DND-41 (cell line): ENCODE measurements around the gene SPATA4.

ENCODE experiments used
- CTCF ChIP-seq: IDR thresholded peaks from 2 replicates; pipeline ENCODE4 v1.5.1; 2012; ENCODE audit warnings: borderline replicate concordance, low read length, moderate library complexity, mild to moderate bottlenecking; ENCODE audit not compliant: poor library complexity, severe bottlenecking; ENCODE audit errors: extremely low read depth
- EZH2 ChIP-seq: IDR thresholded peaks from 3 replicates; pipeline ENCODE4 v1.6.1; 2012; ENCODE audit warnings: borderline replicate concordance, low read depth, mild to moderate bottlenecking, moderate library complexity, low read length, inconsistent platforms; ENCODE audit not compliant: severe bottlenecking

DNA sequence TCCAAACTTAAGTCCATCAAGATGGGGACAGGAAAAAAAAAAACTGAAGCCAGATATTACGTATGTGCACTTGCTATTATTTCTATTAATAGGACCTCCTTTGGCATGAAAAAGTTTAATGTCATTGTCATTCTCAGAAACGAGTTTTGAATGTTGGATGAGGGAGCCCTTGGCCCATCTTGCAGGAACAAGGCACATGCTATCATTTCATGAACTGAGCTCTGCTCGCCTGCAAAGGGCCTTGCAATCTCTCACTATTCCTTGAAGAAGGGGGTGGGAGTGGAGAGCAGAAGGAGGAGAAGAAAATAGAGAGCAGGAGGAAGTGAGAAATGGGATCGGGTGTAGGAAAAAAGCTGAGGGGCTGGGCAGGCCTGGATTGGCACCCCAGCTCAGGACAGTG, 34.3 kb upstream of the SPATA4 start:
- TF ChIP-seq CTCF: no peak
- no peak for TF ChIP-seq EZH2
